K562 (cell line): Measurements from ENCODE around the gene FRRS1L. TPM values are rescaled to one million over a fixed set of nuclear protein-coding genes. Genes with fewer than 3 reads are reported as not detected.

Experiments
- CREM ChIP-seq: IDR thresholded peaks from 2 replicates; pipeline ENCODE4 v1.6.1; 2014; ENCODE audit warnings: antibody characterized with exemption, low read depth
- DEAF1 ChIP-seq: fragments of 450-650 bp; formaldehyde crosslinking; IDR thresholded peaks from 2 replicates; pipeline ENCODE4 v1.4.0; 2020; ENCODE audit warnings: mild to moderate bottlenecking, moderate library complexity
- DPF2 ChIP-seq: fragments of 450-650 bp; IDR thresholded peaks from 2 replicates; pipeline ENCODE4 v1.6.1; 2016
- EP300 ChIP-seq: IDR thresholded peaks from 2 replicates; pipeline ENCODE4 v1.6.1; 2012; ENCODE audit warnings: low read length, improper control_type of control experiment
- EP400 ChIP-seq: fragments of 450-650 bp; IDR thresholded peaks from 2 replicates; pipeline ENCODE4 v1.6.1; 2017; ENCODE audit warnings: antibody characterized with exemption, mild to moderate bottlenecking, moderate library complexity
- FOXJ3 ChIP-seq: sonication (generic); formaldehyde crosslinking; IDR thresholded peaks from 2 replicates; pipeline ENCODE4 v1.4.0; 2020; ENCODE audit warnings: mild to moderate bottlenecking, missing genetic modification reagents
- MAFG ChIP-seq: fragments of 450-650 bp; conservative IDR thresholded peaks from 2 replicates; pipeline ENCODE4 v1.6.1; 2016; ENCODE audit warnings: missing genetic modification characterization, missing compliant biosample characterization
- MED1 ChIP-seq: sonication (generic); formaldehyde crosslinking; IDR thresholded peaks from 2 replicates; pipeline ENCODE4 v1.8.1; 2023; ENCODE audit warnings: missing genetic modification reagents, borderline replicate concordance
- POLR3A ChIP-seq: IDR thresholded peaks from 2 replicates; pipeline ENCODE4 v1.6.1; 2011; ENCODE audit warnings: borderline replicate concordance, mild to moderate bottlenecking, moderate library complexity; ENCODE audit not compliant: insufficient read length, insufficient read depth; ENCODE audit errors: extremely low read depth
- PRDM10 ChIP-seq: fragments of 450-650 bp; IDR thresholded peaks from 2 replicates; pipeline ENCODE4 v1.6.1; 2018; ENCODE audit not compliant: partially characterized antibody
- RBM34 ChIP-seq: fragments of 200-400 bp; formaldehyde crosslinking; IDR thresholded peaks from 2 replicates; pipeline ENCODE4 v1.6.1; 2018; ENCODE audit warnings: low read length, borderline replicate concordance; ENCODE audit not compliant: insufficient read depth
- SP1 ChIP-seq: sonication (generic); formaldehyde crosslinking; IDR thresholded peaks from 2 replicates; pipeline ENCODE4 v1.8.1; 2022; ENCODE audit warnings: mild to moderate bottlenecking, missing genetic modification reagents
- XRCC4 ChIP-seq: IDR thresholded peaks from one replicate; pipeline ENCODE4 v1.6.1; 2011; ENCODE audit not compliant: insufficient read depth, insufficient read length; ENCODE audit errors: extremely low read depth
- YY1 ChIP-seq, 3 experiments: IDR thresholded peaks; 2 replicates each; pipeline ENCODE4 v1.6.1; 2011; ENCODE audit warnings: low read length in 2 of 3, mild to moderate bottlenecking in 2 of 3, moderate library complexity in 2 of 3, borderline replicate concordance in 1 of 3, control low read depth in 1 of 3, low read depth in 1 of 3; ENCODE audit not compliant: insufficient read depth in 3 of 3, insufficient replicate concordance in 2 of 3, control insufficient read depth in 1 of 3, insufficient read length in 1 of 3; ENCODE audit errors: extremely low read depth in 1 of 3
- ZBTB43 ChIP-seq: sonication (generic); formaldehyde crosslinking; IDR thresholded peaks from 2 replicates; pipeline ENCODE4 v1.8.0; 2023; ENCODE audit warnings: mild to moderate bottlenecking, missing genetic modification reagents
- ZC3H8 ChIP-seq: fragments of 450-650 bp; IDR thresholded peaks from 2 replicates; pipeline ENCODE4 v1.6.1; 2017
- ZFP30 ChIP-seq: fragments of 250-450 bp; sonication (Bioruptor Pico); IDR thresholded peaks from 2 replicates; pipeline ENCODE4 v1.8.0; 2022; ENCODE audit warnings: moderate library complexity, mild to moderate bottlenecking, inconsistent platforms, borderline replicate concordance
- ZNF23 ChIP-seq: fragments of 250-450 bp; sonication (Bioruptor Pico); IDR thresholded peaks from 2 replicates; pipeline ENCODE4 v1.4.0; 2020; ENCODE audit warnings: mild to moderate bottlenecking
- ZNF780A ChIP-seq: fragments of 250-450 bp; sonication (Bioruptor Pico); IDR thresholded peaks from 2 replicates; pipeline ENCODE4 v1.5.0; 2021; ENCODE audit warnings: mild to moderate bottlenecking
- polyA plus RNA-seq, 8 experiments: library from polyadenylated mRNA; depleted of rRNA in 4 of 8; stranded (reverse) in 5 of 8; unstranded in 3 of 8; fragments of >200 nt; fragmentation: Nextera tagmentation in 2 of 8; fragmentation: Illumina TruSeq in 1 of 8; extraction: Ambion mirVana in 2 of 8; extraction: Trizol in 1 of 8; gene quantifications; 2 replicates each; pipeline versions ENCODE4 v1.2.1 to v1.2.3, GENCODE V29; 2011 to 2014; ENCODE audit warnings: inconsistent platforms in 1 of 8, missing spikeins in 1 of 8
- total RNA-seq, 7 experiments: library from RNA; depleted of rRNA in 6 of 7; stranded (reverse); fragments of >200 nt in 6 of 7; fragmentation: Illumina TruSeq in 2 of 7; extraction: Trizol in 2 of 7; gene quantifications; 2 replicates each; pipeline versions ENCODE4 v1.2.1 to v1.2.3, GENCODE V29; 2011 to 2021; ENCODE audit warnings: low replicate concordance in 1 of 7

FRRS1L gene
- total and polyA plus RNA-seq, 9 of the 15 experiments (the other 6 are each of a cell fraction or from before 2014, with no cell fraction given), result under 0.01 to 0.04 (median 0.03) TPM; not detected in 5

GRCh38 chr9:109117856-109118807 is 48.9 kb downstream of the FRRS1L start (continued):
- peak; percentile 45 for TF ChIP-seq MAFG (tag)
- no peak for TF ChIP-seq POLR3A
- peak in 1 of 3 experiments; percentile 12 for TF ChIP-seq YY1 (IDR thresholded peaks at IDR 0.05; ENCODE audit: borderline replicate concordance in 1 of 3, control insufficient read depth in 1 of 3, extremely low read depth in 1 of 3, insufficient read depth in 3 of 3, insufficient read length in 1 of 3, insufficient replicate concordance in 2 of 3, low read depth in 1 of 3, low read length in 2 of 3)
- TF ChIP-seq EP300, result peak; percentile 46; the same call in 1 of the 2 replicates
- no peak for TF ChIP-seq MED1
- 0 out of 2 replicates have a peak, but pooled peaks have one; percentile 16 for TF ChIP-seq EP400
- no peak for TF ChIP-seq PRDM10
- TF ChIP-seq FOXJ3 (CRISPR knock-in tag), result no peak
- TF ChIP-seq RBM34, result no peak
- TF ChIP-seq ZNF23 (CRISPR knock-in tag), result no peak
- 0 out of 2 replicates have a peak, but pooled peaks have one; percentile 37 for TF ChIP-seq SP1 (CRISPR knock-in tag)
- no peak for TF ChIP-seq ZC3H8
- TF ChIP-seq DEAF1 (CRISPR knock-in tag), result no peak
- TF ChIP-seq ZFP30 (CRISPR knock-in tag), result no peak
- TF ChIP-seq ZNF780A, result no peak
- no peak for TF ChIP-seq XRCC4
- TF ChIP-seq DPF2, result peak; percentile 92
- no peak for TF ChIP-seq ZBTB43 (CRISPR knock-in tag)
- no peak for TF ChIP-seq CREM
